Upper lobe of left lung (tissue), 4 donors: ENCODE measurements around the gene ILF2.

Experiments
- EP300 ChIP-seq, 4 donors: sonication (generic); formaldehyde crosslinking; IDR thresholded peaks; one replicate each; pipeline ENCODE4 v1.5.1; 2017; ENCODE audit warnings: antibody characterized with exemption in 4 of 4, control low read depth in 2 of 4
- POLR2A ChIP-seq, 4 donors: fragments of 450-650 bp; IDR thresholded peaks; one replicate each; pipeline ENCODE4 v1.5.1; 2016 to 2017; ENCODE audit warnings: antibody characterized with exemption in 4 of 4, mild to moderate bottlenecking in 2 of 4
- TF ChIP-seq, protein P1 (sequence below), 6 experiments: fragments of 450-650 bp in 4 of 6; fragments of 200-600 bp in 2 of 6; sonication (generic) in 2 of 6; IDR thresholded peaks; one replicate each; pipeline ENCODE4 v1.5.1; 2016 to 2019; ENCODE audit warnings: antibody characterized with exemption in 6 of 6

DNA sequence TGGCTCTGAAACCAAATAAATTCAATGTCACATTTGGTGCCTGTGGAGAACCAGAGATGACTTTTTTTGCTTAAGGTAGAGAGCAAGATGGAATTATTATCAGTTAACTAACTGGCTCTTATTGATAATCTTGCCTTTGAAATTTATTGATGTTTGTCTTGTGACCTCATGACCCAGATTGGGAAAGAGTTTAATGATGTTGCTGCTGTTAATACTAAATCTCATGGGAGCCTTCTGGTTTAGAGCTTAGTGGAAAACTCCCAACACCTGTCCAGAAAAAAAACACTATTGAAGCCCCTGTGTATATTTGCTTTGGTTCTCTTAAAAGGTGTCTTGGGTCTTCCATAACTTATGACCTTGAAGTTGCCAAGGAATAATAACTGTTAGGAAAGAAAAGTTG is 27.0 kb downstream of the ILF2 start:
- TF ChIP-seq, protein P1, sequence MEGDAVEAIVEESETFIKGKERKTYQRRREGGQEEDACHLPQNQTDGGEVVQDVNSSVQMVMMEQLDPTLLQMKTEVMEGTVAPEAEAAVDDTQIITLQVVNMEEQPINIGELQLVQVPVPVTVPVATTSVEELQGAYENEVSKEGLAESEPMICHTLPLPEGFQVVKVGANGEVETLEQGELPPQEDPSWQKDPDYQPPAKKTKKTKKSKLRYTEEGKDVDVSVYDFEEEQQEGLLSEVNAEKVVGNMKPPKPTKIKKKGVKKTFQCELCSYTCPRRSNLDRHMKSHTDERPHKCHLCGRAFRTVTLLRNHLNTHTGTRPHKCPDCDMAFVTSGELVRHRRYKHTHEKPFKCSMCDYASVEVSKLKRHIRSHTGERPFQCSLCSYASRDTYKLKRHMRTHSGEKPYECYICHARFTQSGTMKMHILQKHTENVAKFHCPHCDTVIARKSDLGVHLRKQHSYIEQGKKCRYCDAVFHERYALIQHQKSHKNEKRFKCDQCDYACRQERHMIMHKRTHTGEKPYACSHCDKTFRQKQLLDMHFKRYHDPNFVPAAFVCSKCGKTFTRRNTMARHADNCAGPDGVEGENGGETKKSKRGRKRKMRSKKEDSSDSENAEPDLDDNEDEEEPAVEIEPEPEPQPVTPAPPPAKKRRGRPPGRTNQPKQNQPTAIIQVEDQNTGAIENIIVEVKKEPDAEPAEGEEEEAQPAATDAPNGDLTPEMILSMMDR (IDR thresholded peaks at IDR 0.05), result no peak
- TF ChIP-seq POLR2A (IDR thresholded peaks at IDR 0.05) (no peak), EP300 (IDR thresholded peaks at IDR 0.05) (no peak)
